Stimulated activated CD8-positive, alpha-beta memory T cell treated with anti-CD3 and anti-CD28 coated beads, Interleukin-4, amount 100 ng/mL, for 48 hours (primary cell): Measurements from ENCODE around the gene UBASH3B.
"Not testable (repeated sequence)": the region's sequence is repeated elsewhere in the genome, so short reads cannot be mapped to it uniquely, and the experiment has no call there.

Experiments
- DNase-seq: peaks from one replicate; pipeline ENCODE4 v3.0.0-alpha.2; 2020

The UBASH3B gene

GRCh38 chr11:122655527-122656072, at the start of gene UBASH3B:
Gene UBASH3B (plus strand): TSS chr11:122655722. CDS start chr11:122656050, 328 bp downstream.
- peak; percentile 79 for DNase-seq

- not testable (repeated sequence) for DNase-seq
Observed at GRCh38 chr11:122607162-122607561, 48.4 kb upstream of the UBASH3B start.

GRCh38 chr11:122612123-122612824, 43.2 kb upstream of the UBASH3B start:
- no peak for DNase-seq

- no peak for DNase-seq
Observed at GRCh38 chr11:122616718-122617117, 38.8 kb upstream of the UBASH3B start.

GRCh38 chr11:122617297-122617696, 38.2 kb upstream of the UBASH3B start:
- no peak for DNase-seq

GRCh38 chr11:122617926-122618325, 37.6 kb upstream of the UBASH3B start:
- DNase-seq, result no peak

GRCh38 chr11:122618927-122619326, 36.6 kb upstream of the UBASH3B start:
- no peak for DNase-seq

- no peak for DNase-seq
Observed at GRCh38 chr11:122619757-122620156, 35.8 kb upstream of the UBASH3B start.

- not testable (repeated sequence) for DNase-seq
Observed at GRCh38 chr11:122625501-122625900, 30.0 kb upstream of the UBASH3B start.

GRCh38 chr11:122625976-122626665, 29.4 kb upstream of the UBASH3B start:
- DNase-seq, result no peak

- no peak for DNase-seq
Observed at GRCh38 chr11:122627745-122628144, 27.8 kb upstream of the UBASH3B start.

GRCh38 chr11:122628810-122629555, 26.5 kb upstream of the UBASH3B start:
- peak; percentile 79 for DNase-seq

- DNase-seq, result no peak
Observed at GRCh38 chr11:122632181-122632824, 23.2 kb upstream of the UBASH3B start.

GRCh38 chr11:122633219-122633829, 22.2 kb upstream of the UBASH3B start:
- DNase-seq, result no peak

GRCh38 chr11:122634501-122634900, 21.0 kb upstream of the UBASH3B start:
- DNase-seq, result no peak

- DNase-seq, result no peak
Observed at GRCh38 chr11:122637541-122637940, 18.0 kb upstream of the UBASH3B start.

- DNase-seq, result no peak
Observed at GRCh38 chr11:122642472-122642922, 13.0 kb upstream of the UBASH3B start.

GRCh38 chr11:122642971-122643370, 12.6 kb upstream of the UBASH3B start:
- DNase-seq, result no peak

- DNase-seq, result no peak
Observed at GRCh38 chr11:122645847-122646246, 9.7 kb upstream of the UBASH3B start.

GRCh38 chr11:122646549-122647340, 8.8 kb upstream of the UBASH3B start:
- no peak for DNase-seq

GRCh38 chr11:122647736-122648275, 7.7 kb upstream of the UBASH3B start:
- DNase-seq, result no peak
